ENCODE results near the gene MCEMP1.
A peak's percentile ranks its signal among the peaks of the same experiment; 100 is the strongest.

The MCEMP1 gene

GRCh38 chr19:7715671-7716070 lies 38.8 kb downstream of the MCEMP1 start:
- H3K27me3 ChIP-seq (ENCODE audit: insufficient read depth, low read depth, severe bottlenecking) = no peaks in the 10 kb centered on the region
- TF ChIP-seq CTCF (IDR thresholded peaks at IDR 0.05; ENCODE audit: low read depth, low read length) = no peak
- no peak for DNase-seq
- H3K4me3 ChIP-seq (ENCODE audit: low read depth, low read length) = no peak overlapping the region
- no peaks in the 10 kb centered on the region for H3K36me3 ChIP-seq
- H3K27ac ChIP-seq = no peak overlapping the region
- H3K9me3 ChIP-seq (ENCODE audit: severe bottlenecking) = no peaks in the 10 kb centered on the region

GRCh38 chr19:7716762-7717161 lies 39.9 kb downstream of the MCEMP1 start:
- H3K36me3 ChIP-seq = no peaks in the 10 kb centered on the region
- DNase-seq = no peak
- no peak overlapping the region for H3K27ac ChIP-seq
- H3K9me3 ChIP-seq (ENCODE audit: severe bottlenecking) = no peaks in the 10 kb centered on the region
- no peak for TF ChIP-seq CTCF (IDR thresholded peaks at IDR 0.05; ENCODE audit: low read depth, low read length)
- H3K27me3 ChIP-seq (ENCODE audit: insufficient read depth, low read depth, severe bottlenecking) = no peaks in the 10 kb centered on the region
- no peak overlapping the region for H3K4me3 ChIP-seq (ENCODE audit: low read depth, low read length)

- no peak overlapping the region for H3K4me3 ChIP-seq (ENCODE audit: low read depth, low read length)
- no peak for TF ChIP-seq CTCF (IDR thresholded peaks at IDR 0.05; ENCODE audit: low read depth, low read length)
- no peak for DNase-seq
- H3K9me3 ChIP-seq (ENCODE audit: severe bottlenecking) = no peaks in the 10 kb centered on the region
- H3K36me3 ChIP-seq = no peaks in the 10 kb centered on the region
- no peak overlapping the region for H3K27ac ChIP-seq
- no peaks in the 10 kb centered on the region for H3K27me3 ChIP-seq (ENCODE audit: insufficient read depth, low read depth, severe bottlenecking)
These were observed 41.8 kb downstream of the MCEMP1 start for GRCh38 chr19:7718668-7719067.

GRCh38 chr19:7720351-7720750 lies 43.5 kb downstream of the MCEMP1 start:
- DNase-seq = peak; percentile 86
- no peak for TF ChIP-seq CTCF (IDR thresholded peaks at IDR 0.05; ENCODE audit: low read depth, low read length)
- no peaks in the 10 kb centered on the region for H3K9me3 ChIP-seq (ENCODE audit: severe bottlenecking)
- no peak overlapping the region for H3K4me3 ChIP-seq (ENCODE audit: low read depth, low read length)
- peak overlapping the region; percentile 56 for H3K27ac ChIP-seq
- H3K27me3 ChIP-seq (ENCODE audit: insufficient read depth, low read depth, severe bottlenecking) = no peaks in the 10 kb centered on the region
- H3K36me3 ChIP-seq = no peaks in the 10 kb centered on the region

- Histone ChIP-seq H3K9me3 (ENCODE audit: severe bottlenecking) (no peaks in the 10 kb centered on the region), H3K4me3 (ENCODE audit: low read depth, low read length) (no peak overlapping the region), H3K27ac (peak overlapping the region; percentile 73), H3K36me3 (no peaks in the 10 kb centered on the region), H3K27me3 (ENCODE audit: insufficient read depth, low read depth, severe bottlenecking) (no peaks in the 10 kb centered on the region)
- DNase-seq = peak; percentile 83
- no peak for TF ChIP-seq CTCF (IDR thresholded peaks at IDR 0.05; ENCODE audit: low read depth, low read length)
These were observed 45.4 kb downstream of the MCEMP1 start for GRCh38 chr19:7722231-7722651.

GRCh38 chr19:7725791-7726190 lies 48.9 kb downstream of the MCEMP1 start:
- TF ChIP-seq CTCF (IDR thresholded peaks at IDR 0.05; ENCODE audit: low read depth, low read length) = no peak
- Histone ChIP-seq H3K36me3 (no peaks in the 10 kb centered on the region), H3K27ac (no peak overlapping the region), H3K9me3 (ENCODE audit: severe bottlenecking) (no peaks in the 10 kb centered on the region), H3K27me3 (ENCODE audit: insufficient read depth, low read depth, severe bottlenecking) (no peaks in the 10 kb centered on the region), H3K4me3 (ENCODE audit: low read depth, low read length) (no peak overlapping the region)
- no peak for DNase-seq

Measured in WERI-Rb-1 (cell line).